SK-N-SH (cell line): Measurements from ENCODE around the gene ARPC5. TPM values are rescaled to one million over a fixed set of nuclear protein-coding genes. Genes with fewer than 3 reads are reported as not detected.

ENCODE experiments used
- CTCF ChIA-PET: fragments of 300-600, 350-600 bp; formaldehyde crosslinking; extraction: SDS; loops from one replicate; lab custom pipeline; 2021; lab: Yijun Ruan, JAX
- POLR2A ChIA-PET: fragments of 350-600 bp; sonication (Branson Sonifier 250); formaldehyde crosslinking; extraction: SDS; loops from one replicate; lab custom pipeline; 2020; ENCODE audit warnings: antibody characterized with exemption, inconsistent platforms; lab: Yijun Ruan, JAX
- DNase-seq: peaks from one replicate; pipeline ENCODE4 v3.0.0; 2012
- H2AFZ ChIP-seq: fragments of 200-600 bp; sonication (generic); 2 replicates; pipeline ENCODE4 v1.8.1; 2016; ENCODE audit warnings: antibody characterized with exemption, mild to moderate bottlenecking, low read depth
- H3F3A ChIP-seq: fragments of 200-600 bp; sonication (generic); replicated peaks from 2 replicates; pipeline ENCODE3; 2016; ENCODE audit warnings: antibody characterized with exemption, mild to moderate bottlenecking; ENCODE audit not compliant: insufficient read depth
- H3K27ac ChIP-seq, 2 experiments: fragments of 200-500 bp in 1 of 2; fragments of 200-600 bp in 1 of 2; sonication (Bioruptor generic) in 1 of 2; sonication (generic), shearing (Covaris generic) in 1 of 2; 2 replicates each; pipeline versions ENCODE4 v1.5.1 to v1.6.1; 2014 to 2016; ENCODE audit warnings: low read depth in 2 of 2, inconsistent platforms in 1 of 2, low read length in 1 of 2, mild to moderate bottlenecking in 1 of 2, mixed read lengths in 1 of 2
- H3K27me3 ChIP-seq: fragments of 200-600 bp; sonication (generic), shearing (Covaris generic); 2 replicates; pipeline ENCODE4 v1.6.1; 2016; ENCODE audit warnings: mixed run types; ENCODE audit not compliant: insufficient read depth
- H3K36me3 ChIP-seq, 2 experiments: fragments of 200-500 bp in 1 of 2; fragments of 200-600 bp in 1 of 2; sonication (Bioruptor generic) in 1 of 2; sonication (generic) in 1 of 2; replicated peaks in 1 of 2; 2 replicates each; pipeline versions ENCODE3 to v1.5.1; 2014 to 2016; ENCODE audit warnings: low read length in 1 of 2, mild to moderate bottlenecking in 1 of 2; ENCODE audit not compliant: insufficient read depth in 2 of 2, control insufficient read depth in 1 of 2
- H3K4me1 ChIP-seq, 2 experiments: fragments of 200-500 bp in 1 of 2; fragments of 200-600 bp in 1 of 2; sonication (Bioruptor generic) in 1 of 2; sonication (generic), shearing (Covaris generic) in 1 of 2; 2 replicates each; pipeline versions ENCODE4 v1.5.1 to v1.6.1; 2014 to 2016; ENCODE audit warnings: low read depth in 1 of 2, low read length in 1 of 2, mixed run types in 1 of 2; ENCODE audit not compliant: insufficient read depth in 2 of 2, control insufficient read depth in 1 of 2
- H3K4me2 ChIP-seq: fragments of 200-600 bp; sonication (generic), shearing (Covaris generic); 2 replicates; pipeline ENCODE4 v1.6.1; 2017; ENCODE audit warnings: mixed run types
- H3K4me3 ChIP-seq, 2 experiments: fragments of 200-500 bp in 1 of 2; fragments of 200-600 bp in 1 of 2; sonication (Bioruptor generic) in 1 of 2; sonication (generic), shearing (Covaris generic) in 1 of 2; 2 replicates each; pipeline versions ENCODE4 v1.5.1 to v1.8.1; 2014 to 2016; ENCODE audit warnings: low read depth in 2 of 2, inconsistent platforms in 1 of 2, low read length in 1 of 2, mild to moderate bottlenecking in 1 of 2, mixed read lengths in 1 of 2, moderate library complexity in 1 of 2
- H3K79me2 ChIP-seq: fragments of 200-600 bp; sonication (generic); 2 replicates; pipeline ENCODE4 v1.8.1; 2017; ENCODE audit warnings: mild to moderate bottlenecking; ENCODE audit not compliant: insufficient read depth
- H3K9ac ChIP-seq: fragments of 200-600 bp; sonication (generic); 2 replicates; pipeline ENCODE4 v1.6.1; 2017; ENCODE audit warnings: mixed run types
- H3K9me2 ChIP-seq: fragments of 200-600 bp; sonication (generic); 2 replicates; pipeline ENCODE4 v1.6.1; 2017; ENCODE audit warnings: mixed run types
- H3K9me3 ChIP-seq: fragments of 200-600 bp; sonication (generic); 2 replicates; pipeline ENCODE4 v1.6.1; 2017; ENCODE audit warnings: mixed run types, mild to moderate bottlenecking, moderate library complexity
- H4K20me1 ChIP-seq: fragments of 200-600 bp; sonication (generic); 2 replicates; pipeline ENCODE4 v1.6.1; 2017; ENCODE audit warnings: mild to moderate bottlenecking, mixed run types; ENCODE audit not compliant: insufficient read depth
- CHD2 ChIP-seq: fragments of 150-350 bp; IDR thresholded peaks from 2 replicates; pipeline ENCODE4 v1.6.1; 2018; ENCODE audit warnings: low read length; ENCODE audit not compliant: partially characterized antibody
- CTCF ChIP-seq: fragments of 200-600 bp; sonication (generic); IDR thresholded peaks from 2 replicates; pipeline ENCODE4 v1.6.1; 2017; ENCODE audit warnings: antibody characterized with exemption, mild to moderate bottlenecking, moderate library complexity
- EP300 ChIP-seq, 2 experiments: IDR thresholded peaks; 2 replicates each; pipeline versions ENCODE4 v1.4.0 to v1.6.1; 2012; ENCODE audit warnings: borderline replicate concordance in 1 of 2, low read depth in 1 of 2, low read length in 1 of 2
- EZH2phosphoT487 ChIP-seq: fragments of 200-600 bp; sonication (generic); IDR thresholded peaks from 2 replicates; pipeline ENCODE4 v1.6.1; 2017; ENCODE audit warnings: low read depth, mixed run types, mild to moderate bottlenecking, antibody characterized with exemption, moderate library complexity, borderline replicate concordance
- GATA2 ChIP-seq: sonication (generic); formaldehyde crosslinking; IDR thresholded peaks from 2 replicates; pipeline ENCODE4 v1.5.0; 2020; ENCODE audit warnings: mild to moderate bottlenecking, missing genetic modification reagents
- IRF3 ChIP-seq: fragments of 150-350 bp; IDR thresholded peaks from 2 replicates; pipeline ENCODE4 v1.6.1; 2016; ENCODE audit warnings: mild to moderate bottlenecking, low read depth, low read length
- MXI1 ChIP-seq: IDR thresholded peaks from 2 replicates; pipeline ENCODE4 v1.6.1; 2012; ENCODE audit warnings: mild to moderate bottlenecking, low read depth, low read length, improper control_type of control experiment
- NRF1 ChIP-seq: IDR thresholded peaks from 2 replicates; pipeline ENCODE4 v1.6.1; 2012; ENCODE audit warnings: low read depth, mild to moderate bottlenecking, low read length
- RAD21 ChIP-seq: IDR thresholded peaks from 2 replicates; pipeline ENCODE4 v1.6.1; 2012; ENCODE audit warnings: mild to moderate bottlenecking, low read length
- RFX5 ChIP-seq: IDR thresholded peaks from 2 replicates; pipeline ENCODE4 v1.6.1; 2012; ENCODE audit warnings: mild to moderate bottlenecking, improper control_type of control experiment, low read length
- RXRA ChIP-seq: IDR thresholded peaks from 2 replicates; pipeline ENCODE4 v1.4.0; 2012; ENCODE audit warnings: low read depth, mild to moderate bottlenecking, borderline replicate concordance
- SMC3 ChIP-seq: IDR thresholded peaks from 2 replicates; pipeline ENCODE4 v1.6.1; 2012; ENCODE audit warnings: low read depth, low read length, improper control_type of control experiment
- TAF1 ChIP-seq: IDR thresholded peaks from 2 replicates; pipeline ENCODE4 v1.6.1; 2012; ENCODE audit warnings: low read depth, mild to moderate bottlenecking, low read length, moderate library complexity, borderline replicate concordance
- TEAD4 ChIP-seq: IDR thresholded peaks from 2 replicates; pipeline ENCODE4 v1.4.0; 2012; ENCODE audit warnings: mild to moderate bottlenecking, borderline replicate concordance; ENCODE audit not compliant: insufficient read depth
- USF1 ChIP-seq: IDR thresholded peaks from 2 replicates; pipeline ENCODE4 v1.4.0; 2012; ENCODE audit warnings: low read depth, borderline replicate concordance
- ZBTB33 ChIP-seq: IDR thresholded peaks from 2 replicates; pipeline ENCODE4 v1.4.0; 2012; ENCODE audit warnings: low read depth, borderline replicate concordance
- WGBS: methylation state at CpG from one replicate; pipeline ENCODE4 v1.1.6; 2017; ENCODE audit warnings: low lambda C conversion rate; 5-methylcytosine and 5-hydroxymethylcytosine counted together
- polyA plus RNA-seq, 3 experiments: library from polyadenylated mRNA; depleted of rRNA; stranded (reverse); fragments of >200 nt; gene quantifications; 2 replicates each; pipeline ENCODE4 v1.2.3, GENCODE V29; 2012
- TF ChIP-seq, protein P1 (sequence below): IDR thresholded peaks from 2 replicates; pipeline ENCODE4 v1.4.0; 2012; ENCODE audit warnings: low read depth

ARPC5 gene
- polyA plus RNA-seq, 1 of the 3 experiments (the other 2 are of a cell fraction) = 66.8 TPM

- POLR2A ChIA-PET = no interaction called here
- no peak for DNase-seq
- H3K4me3 ChIP-seq = no peak overlapping the region
- H2AFZ ChIP-seq = no peak overlapping the region
- peaks cover 13% of the 10 kb centered on the region for H3F3A ChIP-seq
- no peak overlapping the region for H3K27ac ChIP-seq
- H4K20me1 ChIP-seq = peaks cover 6% of the 10 kb centered on the region; the same call in 1 of the 2 replicates
- TF ChIP-seq EZH2phosphoT487 (no peak), RAD21 (no peak), CTCF (no peak), RFX5 (no peak), TEAD4 (no peak), EP300 (IDR thresholded peaks at IDR 0.05; ENCODE audit: borderline replicate concordance in 1 of 2, low read depth in 1 of 2, low read length in 1 of 2) (no peak), IRF3 (no peak)
- TF ChIP-seq, all 33 proteins: peak for 0
- Histone ChIP-seq H3K9me3 (no peaks in the 10 kb centered on the region), H3K27me3 (no peaks in the 10 kb centered on the region), H3K36me3 (peaks cover 0 to 6% of the 10 kb centered on the region in 2 experiments), H3K79me2 (peaks cover 55% of the 10 kb centered on the region), H3K4me1 (peaks cover 0 to 14% of the 10 kb centered on the region in 2 experiments; a peak in 3 of 4 replicates), H3K9me2 (no peaks in the 10 kb centered on the region), H3K4me2 (no peak overlapping the region), H3K9ac (no peak overlapping the region)
- WGBS = 80% methylated on average over 7 of the region's 7 CpGs
- CTCF ChIA-PET = interaction anchor here (1.8 to 3.1 kb wide), 4 partner anchors 8 to 277 kb away, joined by 6 to 14 read pairs (median 9); no protein-coding TSS in a partner anchor
These were observed 3.2 kb upstream of the ARPC5 start for GRCh38 chr1:183638649-183639387.

- Histone ChIP-seq H3K36me3 (peaks cover 15 to 18% of the 10 kb centered on the region in 2 experiments), H3K4me3 (peak overlapping the region; percentile 85 to 92)
- POLR2A ChIA-PET = no interaction called here
- TF ChIP-seq IRF3 (no peak), TAF1 (no peak), USF1 (no peak), NRF1 (no peak), MXI1 (no peak), RAD21 (no peak), SMC3 (no peak), GATA2 (CRISPR knock-in tag) (no peak), EZH2phosphoT487 (no peak), CHD2 (no peak), RXRA (no peak), ZBTB33 (no peak)
- TF ChIP-seq, protein P1, sequence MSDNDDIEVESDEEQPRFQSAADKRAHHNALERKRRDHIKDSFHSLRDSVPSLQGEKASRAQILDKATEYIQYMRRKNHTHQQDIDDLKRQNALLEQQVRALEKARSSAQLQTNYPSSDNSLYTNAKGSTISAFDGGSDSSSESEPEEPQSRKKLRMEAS = no peak
These were observed 1.2 kb upstream of the ARPC5 start for GRCh38 chr1:183636783-183637182.

More at GRCh38 chr1:183636783-183637182, 1.2 kb upstream of the ARPC5 start:
- peaks cover 27% of the 10 kb centered on the region for H4K20me1 ChIP-seq
- no peaks in the 10 kb centered on the region for H3K9me3 ChIP-seq
- H3K79me2 ChIP-seq = peaks cover 71% of the 10 kb centered on the region
- CTCF ChIA-PET = interaction anchor here (1.0 to 3.1 kb wide), 5 partner anchors 10 to 279 kb away, joined by 3 to 14 read pairs (median 7); no protein-coding TSS in a partner anchor
- H3K4me1 ChIP-seq = peaks cover 3 to 32% of the 10 kb centered on the region in 2 experiments; a peak in 3 of 4 replicates
- 15% methylated on average over 5 of the region's 5 CpGs for WGBS
- H3F3A ChIP-seq = peaks cover 16% of the 10 kb centered on the region
- H3K9me2 ChIP-seq = no peaks in the 10 kb centered on the region
- no peak for DNase-seq
- peak overlapping the region; percentile 61 to 64; a peak in 2 of 4 replicates for H3K27ac ChIP-seq
- peak overlapping the region; percentile 79 for H3K4me2 ChIP-seq
- H3K9ac ChIP-seq = peak overlapping the region; percentile 62; the same call in 1 of the 2 replicates
- H3K27me3 ChIP-seq = no peaks in the 10 kb centered on the region
- peak overlapping the region; percentile 86; the same call in 1 of the 2 replicates for H2AFZ ChIP-seq
